Activated CD4-positive, CD25-positive, alpha-beta regulatory T cell treated with anti-CD3 and anti-CD28 coated beads, Interleukin-2, amount 50 U/mL, for 24 hours (primary cell): Measurements from ENCODE around the gene SRR.

Experiments used
- ATAC-seq, 2 donors: fragments of 150-1000 bp; cut with Tn5 transposase; one replicate each; pipeline ENCODE4 v1.10.0; 2021; ENCODE audit warnings: mild to moderate bottlenecking in 1 of 2, moderate library complexity in 1 of 2

SRR gene

DNA sequence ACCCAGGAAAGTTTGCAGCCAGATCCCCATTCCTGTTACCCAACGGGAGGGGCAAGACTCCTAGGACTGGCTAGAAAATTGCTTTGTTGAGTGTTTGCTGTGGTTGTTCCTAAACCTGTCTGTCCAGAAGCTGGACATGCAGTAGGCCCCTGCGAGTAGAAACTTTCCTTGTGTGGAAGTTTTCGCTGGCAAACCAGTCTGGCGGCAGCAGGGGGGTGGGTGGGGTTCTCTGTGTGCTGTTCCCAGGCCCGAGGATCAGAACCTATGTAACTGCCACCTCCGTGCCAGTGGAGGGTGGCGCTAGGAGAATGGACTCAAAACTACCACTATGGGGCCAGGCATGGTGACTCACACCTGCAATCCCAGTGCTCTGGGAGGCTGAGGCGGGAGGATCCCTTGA lies 42.7 kb downstream of the SRR start:
- no peak for ATAC-seq

DNA sequence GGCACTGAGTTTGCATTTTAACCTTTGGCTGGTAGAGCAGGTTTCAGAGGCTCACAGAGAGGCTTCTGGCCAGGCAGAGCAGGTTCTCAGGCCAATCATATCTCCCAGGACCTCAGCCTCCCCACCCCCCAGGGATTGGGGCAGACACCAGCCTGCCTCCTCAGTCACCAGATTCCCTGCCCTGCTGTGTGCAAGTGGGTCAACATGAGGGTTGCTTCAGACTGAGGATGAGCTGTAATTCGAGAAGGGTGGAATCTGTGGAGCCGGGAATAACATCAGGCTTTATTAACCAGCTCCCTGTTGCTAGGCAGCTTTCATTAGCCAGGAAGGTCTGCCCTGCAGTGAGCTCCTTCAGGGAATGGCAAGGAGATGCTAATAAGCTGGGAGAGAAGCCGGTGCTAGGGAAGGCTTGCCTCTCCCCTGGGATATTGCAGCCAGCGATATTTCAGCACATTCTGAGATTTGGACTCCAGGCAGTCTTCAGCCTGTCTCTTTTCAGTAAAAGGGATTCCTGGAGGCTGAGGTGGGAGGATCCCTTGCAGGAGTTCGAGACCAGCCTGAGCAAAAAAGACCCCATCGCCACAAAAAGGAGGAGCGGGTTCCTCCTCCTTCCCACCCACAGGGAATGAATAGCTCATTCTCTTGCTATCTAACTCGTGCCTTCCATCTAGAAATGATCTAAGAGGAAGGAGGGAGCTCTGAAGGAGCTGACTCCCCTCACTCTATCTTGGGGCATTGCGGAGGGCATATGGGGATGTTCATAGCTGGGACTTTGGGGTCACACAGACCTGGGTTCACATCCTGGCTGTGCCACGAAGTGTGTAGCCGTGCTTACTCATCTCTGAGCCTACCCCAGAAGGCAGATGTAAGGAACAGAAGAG lies 44.3 kb downstream of the SRR start:
- ATAC-seq, result no peak

DNA sequence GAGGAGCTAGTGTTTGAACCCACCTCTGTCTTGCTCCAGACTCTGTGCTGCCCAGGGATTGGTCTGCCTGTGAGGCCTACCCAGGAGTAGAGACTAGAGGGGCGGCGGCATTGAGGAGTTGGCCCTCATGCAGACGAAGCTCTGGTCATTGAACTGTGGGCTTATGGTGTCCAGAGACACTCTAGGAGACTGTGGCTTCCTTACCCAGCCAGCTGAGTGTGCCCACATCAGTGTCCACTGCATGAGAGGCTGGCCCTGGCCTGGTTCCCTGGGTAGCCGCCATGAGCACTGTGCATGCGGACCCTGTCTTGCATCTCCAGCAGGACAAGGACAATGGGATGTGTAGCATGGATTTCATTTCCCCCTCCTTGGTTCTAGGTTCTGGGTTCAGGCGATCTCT lies 47.5 kb downstream of the SRR start:
- ATAC-seq, result no peak

GRCh38 chr17:2354311-2354710 lies 50.6 kb downstream of the SRR start:
- no peak for ATAC-seq

DNA sequence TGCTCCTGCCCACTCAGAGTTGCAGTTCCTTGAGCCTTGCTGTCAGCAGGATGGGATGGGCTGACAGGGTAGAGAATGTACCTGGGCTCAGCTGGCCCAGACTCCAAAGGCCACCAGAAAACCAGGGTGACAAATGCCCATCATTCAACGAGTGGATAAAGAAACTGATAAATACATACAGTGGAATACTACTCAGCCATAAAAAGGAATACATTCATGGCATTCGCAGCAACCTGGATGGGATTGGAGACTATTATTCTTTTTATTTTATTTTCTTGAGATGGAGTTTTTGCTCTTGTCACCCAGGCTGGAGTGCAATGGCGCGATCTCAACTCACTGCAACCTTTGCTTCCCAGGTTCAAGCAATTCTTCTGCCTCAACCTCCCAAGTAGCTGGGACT lies 53.5 kb downstream of the SRR start:
- ATAC-seq, result no peak

DNA sequence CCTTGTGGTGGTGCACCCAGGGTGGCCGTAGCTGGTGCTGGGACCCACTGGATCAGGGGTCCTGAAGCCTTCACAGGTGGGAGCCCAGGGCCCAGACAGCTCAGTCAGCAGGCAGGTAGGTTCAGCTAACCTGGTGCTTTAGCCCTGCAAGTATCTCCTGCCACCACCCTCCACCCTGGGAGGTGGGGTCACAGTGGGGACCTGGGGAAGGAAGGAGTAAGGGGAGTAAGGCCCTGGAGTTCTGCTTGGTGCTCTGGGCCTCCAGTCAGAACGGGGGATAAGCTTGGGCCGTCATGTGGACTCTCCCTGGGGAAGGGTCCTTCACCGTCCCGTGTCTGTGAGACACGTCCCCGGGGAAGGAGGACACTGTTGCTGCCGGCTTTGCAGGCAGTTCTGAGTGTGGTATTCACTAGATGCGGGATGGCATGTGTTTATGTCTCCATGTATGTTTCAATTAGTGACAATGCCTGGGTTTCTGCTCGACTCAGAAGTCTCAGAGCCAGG lies 54.2 kb downstream of the SRR start:
- no peak for ATAC-seq

- ATAC-seq, result no peak
These were observed 57.4 kb downstream of the SRR start for GRCh38 chr17:2361010-2361760.

- ATAC-seq, result no peak
These were observed 58.3 kb downstream of the SRR start for GRCh38 chr17:2362016-2362415.

- no peak for ATAC-seq
These were observed 58.7 kb downstream of the SRR start for GRCh38 chr17:2362416-2362815.

- no peak for ATAC-seq
These were observed 59.1 kb downstream of the SRR start for GRCh38 chr17:2362881-2363280.

- no peak for ATAC-seq
These were observed 59.6 kb downstream of the SRR start for GRCh38 chr17:2363318-2363717.

DNA sequence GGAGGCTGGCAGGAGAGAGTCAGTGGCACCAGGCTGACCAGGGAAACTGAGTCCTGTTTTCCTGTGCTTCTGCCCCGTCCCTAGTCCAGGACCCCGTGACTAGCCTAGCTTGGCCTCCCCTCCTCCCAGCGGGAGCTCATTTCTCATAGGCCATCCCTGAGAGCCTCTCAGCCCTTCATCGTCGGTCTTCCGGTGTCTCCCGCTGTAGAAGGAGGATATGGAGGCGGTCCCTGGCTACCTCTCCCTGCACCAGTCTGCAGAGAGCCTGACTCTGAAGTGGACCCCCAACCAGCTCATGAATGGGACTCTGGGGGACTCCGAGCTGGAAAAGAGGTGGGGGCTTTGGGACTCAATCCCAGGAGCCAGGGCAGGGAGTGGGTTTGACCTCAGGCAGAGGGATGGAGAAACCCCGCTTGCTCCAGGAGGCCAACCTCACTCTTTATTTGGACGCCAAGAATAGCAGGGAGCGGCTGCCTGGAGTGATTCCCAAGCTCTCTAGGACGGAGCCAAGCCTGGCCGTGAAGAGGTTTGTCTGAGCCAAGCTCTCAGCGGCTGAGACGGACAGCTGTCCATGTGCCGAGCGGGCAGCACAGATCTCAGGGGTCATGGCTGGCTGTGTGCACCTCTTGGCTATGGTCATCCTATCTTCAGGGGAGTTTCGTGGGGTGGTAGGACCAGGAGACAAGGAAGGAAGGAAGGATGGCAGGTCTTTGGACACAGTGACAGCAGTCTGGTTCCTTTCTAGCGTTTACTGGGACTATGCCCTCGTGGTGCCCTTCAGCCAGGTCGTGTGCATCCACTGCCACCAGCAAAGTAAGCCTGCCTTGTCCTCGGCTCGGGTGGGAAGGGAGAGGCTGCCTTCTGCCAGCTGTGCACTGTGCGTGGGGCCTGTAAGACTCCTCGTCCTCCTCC lies 60.4 kb downstream of the SRR start:
- no peak for ATAC-seq

- no peak for ATAC-seq
These were observed 61.0 kb downstream of the SRR start for GRCh38 chr17:2364763-2365116.

- ATAC-seq, result no peak
These were observed 61.4 kb downstream of the SRR start for GRCh38 chr17:2365132-2365531.

- no peak for ATAC-seq
These were observed 63.2 kb downstream of the SRR start for GRCh38 chr17:2366747-2367494.

DNA sequence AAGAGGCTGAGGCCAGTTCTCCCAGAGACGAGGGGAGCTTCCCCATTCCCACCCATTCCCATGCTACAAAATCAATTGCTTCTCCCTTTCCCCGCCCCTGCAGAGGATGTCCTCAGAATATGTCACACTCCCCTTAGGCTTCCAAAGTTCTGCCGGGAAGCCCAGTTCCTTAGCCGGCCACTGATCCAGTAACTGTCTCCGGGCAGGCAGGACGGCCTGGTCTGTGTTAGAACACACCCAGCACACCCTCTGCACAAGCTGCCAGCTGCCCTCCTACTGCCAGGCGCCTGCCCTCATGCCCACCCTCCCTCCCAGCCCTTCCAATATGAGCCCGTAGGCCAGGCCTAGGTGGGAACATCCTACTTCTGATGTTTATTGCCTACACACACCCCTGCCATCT lies 64.6 kb downstream of the SRR start:
- ATAC-seq, result no peak

- ATAC-seq, result no peak
These were observed 65.3 kb downstream of the SRR start for GRCh38 chr17:2369039-2369438.

DNA sequence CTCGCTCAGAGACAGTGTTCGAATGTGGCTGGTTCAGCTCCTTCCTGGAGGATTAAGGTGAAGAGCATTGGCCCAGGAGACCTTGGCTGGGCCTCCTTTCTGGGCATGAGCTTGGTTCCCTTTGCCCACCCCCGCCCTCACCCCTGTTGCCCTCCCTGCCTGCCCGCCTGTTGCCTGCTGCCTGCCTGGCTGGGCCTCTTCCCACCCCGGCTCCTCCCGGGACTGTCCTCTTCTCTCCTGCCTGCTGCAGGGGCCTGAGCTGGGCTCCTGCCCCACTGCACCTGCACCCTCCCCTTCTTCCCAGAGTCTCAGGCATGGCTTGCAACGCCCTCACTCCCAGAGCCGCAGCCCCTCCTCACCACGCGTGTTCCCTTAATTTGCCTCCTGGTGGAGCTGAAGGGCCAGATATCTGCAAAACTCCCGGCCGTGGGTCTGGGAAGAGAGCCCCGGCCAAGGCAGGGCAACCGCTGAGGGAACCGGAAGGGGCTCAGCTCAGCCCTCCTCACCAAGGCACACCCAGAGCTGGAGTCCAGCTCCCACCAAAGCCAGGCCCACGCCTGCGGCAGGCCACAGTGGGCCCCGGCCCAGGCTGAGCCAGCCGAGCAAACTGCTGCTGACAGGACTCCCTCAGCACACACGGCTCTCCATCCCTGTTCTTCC lies 65.9 kb downstream of the SRR start:
- no peak for ATAC-seq

DNA sequence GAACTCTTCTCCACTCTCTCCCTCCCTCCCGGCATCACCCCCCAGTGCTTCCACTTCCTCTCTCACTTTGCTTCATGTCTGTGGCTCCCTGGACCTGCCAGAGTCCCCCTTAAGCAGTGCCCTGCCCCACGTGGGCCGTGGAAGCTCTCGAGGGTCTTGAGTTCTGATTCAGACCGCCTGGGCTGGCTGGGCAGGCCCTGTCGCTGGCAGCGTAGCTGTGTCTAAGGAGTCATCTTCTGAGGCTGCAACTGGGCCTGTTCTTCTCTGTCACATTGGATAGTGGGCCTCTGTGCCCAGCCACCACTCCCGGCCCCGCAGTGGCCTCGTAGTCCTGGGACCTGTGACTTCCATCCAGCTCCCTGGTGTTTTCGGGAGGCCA lies 66.5 kb downstream of the SRR start:
- ATAC-seq, result no peak

- ATAC-seq, result no peak
These were observed 67.7 kb downstream of the SRR start for GRCh38 chr17:2371183-2372130.

DNA sequence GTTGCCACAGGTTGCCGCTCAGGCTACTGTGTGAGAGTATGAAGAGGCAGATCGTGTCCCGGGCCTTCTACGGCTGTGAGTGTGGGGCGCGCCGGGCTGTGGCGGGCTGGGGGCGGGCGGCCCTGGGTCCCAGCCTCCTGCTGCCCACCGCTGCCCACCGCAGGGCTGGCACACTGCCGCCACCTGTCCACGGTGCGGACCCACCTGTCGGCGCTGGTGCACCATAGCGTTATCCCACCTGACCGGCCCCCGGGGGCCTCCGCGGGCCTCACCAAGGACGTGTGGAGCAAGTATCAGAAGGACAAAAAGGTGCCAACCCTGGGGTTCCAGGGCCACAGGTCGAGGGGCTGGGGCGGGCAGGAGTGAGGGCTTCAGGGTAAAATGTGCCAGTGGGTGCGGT lies 68.4 kb downstream of the SRR start:
- ATAC-seq, result no peak
